SJCRH30 (cell line): ENCODE data around the gene PIK3C2G. TPM values are rescaled to one million over a fixed set of nuclear protein-coding genes. Genes with fewer than 3 reads are reported as not detected.

Experiments
- DNase-seq, 2 experiments: peaks; one replicate each; pipeline ENCODE4 v3.0.0-alpha.2; 2015 to 2020
- H3K27ac ChIP-seq: fragments of 250-450 bp; sonication (Bioruptor Pico); 2 replicates; pipeline ENCODE4 v1.5.1; 2020; ENCODE audit warnings: mild to moderate bottlenecking, moderate library complexity
- H3K27me3 ChIP-seq: fragments of 250-450 bp; sonication (Bioruptor Pico); 2 replicates; pipeline ENCODE4 v1.5.1; 2020; ENCODE audit warnings: mild to moderate bottlenecking, moderate library complexity
- H3K36me3 ChIP-seq: fragments of 250-450 bp; sonication (Bioruptor Pico); 2 replicates; pipeline ENCODE4 v1.5.1; 2020; ENCODE audit warnings: mild to moderate bottlenecking, moderate library complexity
- H3K4me1 ChIP-seq: fragments of 250-450 bp; sonication (Bioruptor Pico); 2 replicates; pipeline ENCODE4 v1.5.1; 2020; ENCODE audit warnings: mild to moderate bottlenecking, moderate library complexity
- H3K4me3 ChIP-seq: fragments of 250-450 bp; sonication (Bioruptor Pico); 2 replicates; pipeline ENCODE4 v1.5.1; 2020; ENCODE audit warnings: mild to moderate bottlenecking, moderate library complexity
- H3K9me3 ChIP-seq: fragments of 250-450 bp; sonication (Bioruptor Pico); replicated peaks from 2 replicates; pipeline ENCODE4 v1.5.1; 2020; ENCODE audit warnings: mild to moderate bottlenecking, moderate library complexity
- total RNA-seq: library from RNA; depleted of rRNA; stranded (reverse); fragments of >200 nt; shearing (Covaris generic); gene quantifications from 2 replicates; pipeline ENCODE4 v1.2.3, GENCODE V29; 2014

Gene PIK3C2G
- total RNA-seq, 1 experiment from 2014 or later, result 0.04 TPM

GRCh38 chr12:18580291-18580690 lies 319.0 kb downstream of the PIK3C2G start:
- H3K9me3 ChIP-seq, result no peaks in the 10 kb centered on the region
- no peak for DNase-seq
- no peaks in the 10 kb centered on the region for H3K4me1 ChIP-seq
- no peaks in the 10 kb centered on the region for H3K27me3 ChIP-seq
- no peak overlapping the region for H3K4me3 ChIP-seq
- 0 out of 2 replicates have a peak, but pooled peaks cover 3% of the 10 kb centered on the region for H3K36me3 ChIP-seq
- no peak overlapping the region for H3K27ac ChIP-seq

- H3K27ac ChIP-seq, result no peak overlapping the region
- 0 out of 2 replicates have a peak, but pooled peaks cover 3% of the 10 kb centered on the region for H3K36me3 ChIP-seq
- H3K27me3 ChIP-seq, result no peaks in the 10 kb centered on the region
- no peaks in the 10 kb centered on the region for H3K4me1 ChIP-seq
- no peaks in the 10 kb centered on the region for H3K9me3 ChIP-seq
- DNase-seq, result no peak
- no peak overlapping the region for H3K4me3 ChIP-seq
Observed at GRCh38 chr12:18580706-18581105, 319.4 kb downstream of the PIK3C2G start.

- Histone ChIP-seq H3K27ac (no peak overlapping the region), H3K4me3 (no peak overlapping the region), H3K36me3 (0 out of 2 replicates have a peak, but pooled peaks cover 3% of the 10 kb centered on the region), H3K27me3 (no peaks in the 10 kb centered on the region), H3K4me1 (no peaks in the 10 kb centered on the region), H3K9me3 (no peaks in the 10 kb centered on the region)
- DNase-seq, result no peak
Observed at GRCh38 chr12:18581232-18581962, 320.1 kb downstream of the PIK3C2G start.

- H3K4me3 ChIP-seq, result no peak overlapping the region
- H3K36me3 ChIP-seq, result 0 out of 2 replicates have a peak, but pooled peaks cover 3% of the 10 kb centered on the region
- H3K4me1 ChIP-seq, result no peaks in the 10 kb centered on the region
- peak in 1 of 2 experiments; percentile 7 for DNase-seq
- no peaks in the 10 kb centered on the region for H3K9me3 ChIP-seq
- H3K27me3 ChIP-seq, result no peaks in the 10 kb centered on the region
- H3K27ac ChIP-seq, result no peak overlapping the region
Observed at GRCh38 chr12:18583655-18584054, 322.3 kb downstream of the PIK3C2G start.

- H3K4me3 ChIP-seq, result no peak overlapping the region
- no peaks in the 10 kb centered on the region for H3K9me3 ChIP-seq
- H3K27ac ChIP-seq, result no peak overlapping the region
- no peaks in the 10 kb centered on the region for H3K27me3 ChIP-seq
- no peaks in the 10 kb centered on the region for H3K36me3 ChIP-seq
- H3K4me1 ChIP-seq, result no peaks in the 10 kb centered on the region; the same call in 1 of the 2 replicates
- no peak for DNase-seq
Observed at GRCh38 chr12:18586581-18586980, 325.3 kb downstream of the PIK3C2G start.

GRCh38 chr12:18589316-18589715 lies 328.0 kb downstream of the PIK3C2G start:
- Histone ChIP-seq H3K4me1 (no peaks in the 10 kb centered on the region; the same call in 1 of the 2 replicates), H3K9me3 (no peaks in the 10 kb centered on the region), H3K36me3 (no peaks in the 10 kb centered on the region), H3K27me3 (no peaks in the 10 kb centered on the region), H3K4me3 (no peak overlapping the region), H3K27ac (no peak overlapping the region)
- DNase-seq, result no peak

- no peaks in the 10 kb centered on the region for H3K9me3 ChIP-seq
- no peak overlapping the region for H3K4me3 ChIP-seq
- H3K27ac ChIP-seq, result no peak overlapping the region
- no peaks in the 10 kb centered on the region; the same call in 1 of the 2 replicates for H3K4me1 ChIP-seq
- DNase-seq, result no peak
- H3K36me3 ChIP-seq, result no peaks in the 10 kb centered on the region
- no peaks in the 10 kb centered on the region for H3K27me3 ChIP-seq
Observed at GRCh38 chr12:18591473-18591872, 330.2 kb downstream of the PIK3C2G start.

- Histone ChIP-seq H3K27ac (no peak overlapping the region), H3K4me1 (no peaks in the 10 kb centered on the region), H3K9me3 (no peaks in the 10 kb centered on the region), H3K27me3 (no peaks in the 10 kb centered on the region; the same call in 1 of the 2 replicates), H3K36me3 (no peaks in the 10 kb centered on the region), H3K4me3 (no peak overlapping the region)
- DNase-seq, result no peak
Observed at GRCh38 chr12:18595412-18595811, 334.1 kb downstream of the PIK3C2G start.

GRCh38 chr12:18601962-18602361 lies 340.6 kb downstream of the PIK3C2G start:
- Histone ChIP-seq H3K27ac (no peak overlapping the region), H3K36me3 (no peaks in the 10 kb centered on the region), H3K4me3 (no peak overlapping the region), H3K4me1 (no peaks in the 10 kb centered on the region), H3K9me3 (no peaks in the 10 kb centered on the region; the same call in 1 of the 2 replicates), H3K27me3 (no peaks in the 10 kb centered on the region; the same call in 1 of the 2 replicates)
- no peak for DNase-seq

- Histone ChIP-seq H3K9me3 (no peaks in the 10 kb centered on the region), H3K4me3 (no peak overlapping the region), H3K27me3 (no peaks in the 10 kb centered on the region), H3K27ac (no peak overlapping the region), H3K4me1 (no peaks in the 10 kb centered on the region), H3K36me3 (no peaks in the 10 kb centered on the region)
- DNase-seq, result no peak
Observed at GRCh38 chr12:18612971-18613370, 351.7 kb downstream of the PIK3C2G start.

- no peaks in the 10 kb centered on the region for H3K4me1 ChIP-seq
- H3K36me3 ChIP-seq, result no peaks in the 10 kb centered on the region
- no peaks in the 10 kb centered on the region for H3K27me3 ChIP-seq
- no peak overlapping the region for H3K4me3 ChIP-seq
- H3K9me3 ChIP-seq, result no peaks in the 10 kb centered on the region
- no peak for DNase-seq
- no peak overlapping the region for H3K27ac ChIP-seq
Observed at GRCh38 chr12:18620986-18621385, 359.7 kb downstream of the PIK3C2G start.

- H3K4me3 ChIP-seq, result no peak overlapping the region
- H3K27ac ChIP-seq, result peak overlapping the region; percentile 15; the same call in 1 of the 2 replicates
- no peaks in the 10 kb centered on the region for H3K27me3 ChIP-seq
- peak in 1 of 2 experiments; percentile 2 for DNase-seq
- H3K36me3 ChIP-seq, result no peaks in the 10 kb centered on the region
- peaks cover 12% of the 10 kb centered on the region for H3K4me1 ChIP-seq
- peaks cover 3% of the 10 kb centered on the region; the same call in 1 of the 2 replicates for H3K9me3 ChIP-seq
Observed at GRCh38 chr12:18629445-18629844, 368.1 kb downstream of the PIK3C2G start.

GRCh38 chr12:18629916-18630315 lies 368.6 kb downstream of the PIK3C2G start:
- no peaks in the 10 kb centered on the region for H3K27me3 ChIP-seq
- peaks cover 3% of the 10 kb centered on the region; the same call in 1 of the 2 replicates for H3K9me3 ChIP-seq

GRCh38 chr12:18631339-18631738 lies 370.0 kb downstream of the PIK3C2G start:
- H3K9me3 ChIP-seq, result peaks cover 3% of the 10 kb centered on the region; the same call in 1 of the 2 replicates
- H3K27me3 ChIP-seq, result no peaks in the 10 kb centered on the region
- H3K4me1 ChIP-seq, result peaks cover 12% of the 10 kb centered on the region
- H3K4me3 ChIP-seq, result no peak overlapping the region
- H3K27ac ChIP-seq, result no peak overlapping the region
- H3K36me3 ChIP-seq, result no peaks in the 10 kb centered on the region
- no peak for DNase-seq

More at GRCh38 chr12:18629916-18630315, 368.6 kb downstream of the PIK3C2G start:
- peak; percentile 35 to 52 for DNase-seq
- Histone ChIP-seq H3K27ac (peak overlapping the region; percentile 15; the same call in 1 of the 2 replicates), H3K4me3 (no peak overlapping the region), H3K36me3 (no peaks in the 10 kb centered on the region), H3K4me1 (peaks cover 12% of the 10 kb centered on the region)

- Histone ChIP-seq H3K4me3 (no peak overlapping the region), H3K4me1 (peaks cover 12% of the 10 kb centered on the region), H3K9me3 (no peaks in the 10 kb centered on the region), H3K27ac (no peak overlapping the region), H3K27me3 (no peaks in the 10 kb centered on the region), H3K36me3 (no peaks in the 10 kb centered on the region)
- DNase-seq, result no peak
Observed at GRCh38 chr12:18632848-18633247, 371.5 kb downstream of the PIK3C2G start.
